WI38 (cell line): Measurements from ENCODE around the gene RPS6KB2.

ENCODE experiments used
- H3K4me3 ChIP-seq: 2 replicates; pipeline ENCODE4 v1.5.1; 2011; ENCODE audit warnings: low read depth, mild to moderate bottlenecking, control low read depth, low read length
- CTCF ChIP-seq: IDR thresholded peaks from 2 replicates; pipeline ENCODE4 v1.5.1; 2012; ENCODE audit warnings: low read depth, mild to moderate bottlenecking, control low read depth, low read length

RPS6KB2 gene

GRCh38 chr11:67448220-67448609, 19.9 kb downstream of the RPS6KB2 start:
- TF ChIP-seq CTCF, result no peak
- no peak overlapping the region for H3K4me3 ChIP-seq

GRCh38 chr11:67449116-67449844, 21.0 kb downstream of the RPS6KB2 start:
- no peak for TF ChIP-seq CTCF
- H3K4me3 ChIP-seq, result no peak overlapping the region

- H3K4me3 ChIP-seq, result no peak overlapping the region
- TF ChIP-seq CTCF, result no peak
Observed at GRCh38 chr11:67450796-67451657, 22.7 kb downstream of the RPS6KB2 start.

GRCh38 chr11:67451658-67451976, 23.3 kb downstream of the RPS6KB2 start:
- TF ChIP-seq CTCF, result no peak
- no peak overlapping the region for H3K4me3 ChIP-seq

GRCh38 chr11:67452141-67452952, 24.1 kb downstream of the RPS6KB2 start, which contains the start of gene GPR152:
Gene GPR152, minus strand, starts transcription at chr11:67452729. Its CDS starts 5 bp downstream, at chr11:67452724.
- no peak for TF ChIP-seq CTCF
- H3K4me3 ChIP-seq, result no peak within 1 kb of the TSS

GRCh38 chr11:67453816-67454732, 25.8 kb downstream of the RPS6KB2 start:
- H3K4me3 ChIP-seq, result no peak overlapping the region
- no peak for TF ChIP-seq CTCF
